Vagina (tissue), 2 donors: ENCODE results near the gene CD52.
A peak's percentile ranks its signal among the peaks of the same experiment; 100 is the strongest.

ENCODE experiments used
- POLR2A ChIP-seq, 2 donors: fragments of 450-650 bp; IDR thresholded peaks; one replicate each; pipeline ENCODE4 v1.6.1; 2017; ENCODE audit warnings: antibody characterized with exemption in 2 of 2, mild to moderate bottlenecking in 2 of 2, moderate library complexity in 2 of 2
- POLR2AphosphoS5 ChIP-seq, 2 donors: sonication (generic); formaldehyde crosslinking; IDR thresholded peaks; one replicate each; pipeline ENCODE4 v1.9.0; 2017; ENCODE audit warnings: antibody characterized with exemption in 2 of 2, mild to moderate bottlenecking in 2 of 2, low read depth in 1 of 2; ENCODE audit not compliant: insufficient read depth in 1 of 2
- TF ChIP-seq, protein P1 (sequence below), 3 experiments: fragments of 450-650 bp in 2 of 3; fragments of 200-600 bp in 1 of 3; sonication (generic) in 1 of 3; IDR thresholded peaks; one replicate each; pipeline ENCODE4 v1.5.1; 2017 to 2019; ENCODE audit warnings: antibody characterized with exemption in 3 of 3, mild to moderate bottlenecking in 2 of 3, moderate library complexity in 2 of 3

DNA sequence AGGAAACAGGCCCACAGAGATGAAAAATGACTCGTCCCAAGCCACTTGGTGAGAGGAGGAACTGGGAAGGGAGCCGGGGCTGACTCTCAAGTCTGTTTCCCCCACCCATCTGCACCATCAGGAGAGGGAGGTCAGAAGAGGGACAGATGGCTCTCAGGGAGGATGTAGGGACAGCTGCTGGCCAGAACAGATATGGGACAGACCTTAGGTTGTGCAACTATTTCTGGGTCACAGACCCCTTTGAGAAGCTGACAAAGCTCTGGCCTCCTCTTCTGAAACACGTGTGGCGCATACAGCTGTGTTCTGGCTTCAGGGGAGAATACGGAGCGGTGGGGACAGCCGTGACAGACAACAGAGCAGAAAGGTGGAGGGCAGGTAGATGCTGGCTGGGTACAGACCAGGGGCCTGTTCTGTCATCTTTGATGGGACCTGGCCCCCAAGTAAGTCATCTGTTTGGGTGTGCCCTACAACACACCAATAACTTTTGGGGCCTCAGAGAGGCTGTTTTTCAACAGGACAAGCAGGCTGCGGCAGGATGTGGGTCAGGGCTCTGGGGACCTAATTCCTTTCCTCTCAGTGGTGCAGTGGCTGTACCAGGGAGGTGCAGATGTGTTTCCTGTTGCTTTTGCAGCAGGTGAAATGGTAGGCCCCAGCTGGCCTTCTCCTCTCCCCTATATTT lies 30.6 kb upstream of the CD52 start:
- TF ChIP-seq, protein P1, sequence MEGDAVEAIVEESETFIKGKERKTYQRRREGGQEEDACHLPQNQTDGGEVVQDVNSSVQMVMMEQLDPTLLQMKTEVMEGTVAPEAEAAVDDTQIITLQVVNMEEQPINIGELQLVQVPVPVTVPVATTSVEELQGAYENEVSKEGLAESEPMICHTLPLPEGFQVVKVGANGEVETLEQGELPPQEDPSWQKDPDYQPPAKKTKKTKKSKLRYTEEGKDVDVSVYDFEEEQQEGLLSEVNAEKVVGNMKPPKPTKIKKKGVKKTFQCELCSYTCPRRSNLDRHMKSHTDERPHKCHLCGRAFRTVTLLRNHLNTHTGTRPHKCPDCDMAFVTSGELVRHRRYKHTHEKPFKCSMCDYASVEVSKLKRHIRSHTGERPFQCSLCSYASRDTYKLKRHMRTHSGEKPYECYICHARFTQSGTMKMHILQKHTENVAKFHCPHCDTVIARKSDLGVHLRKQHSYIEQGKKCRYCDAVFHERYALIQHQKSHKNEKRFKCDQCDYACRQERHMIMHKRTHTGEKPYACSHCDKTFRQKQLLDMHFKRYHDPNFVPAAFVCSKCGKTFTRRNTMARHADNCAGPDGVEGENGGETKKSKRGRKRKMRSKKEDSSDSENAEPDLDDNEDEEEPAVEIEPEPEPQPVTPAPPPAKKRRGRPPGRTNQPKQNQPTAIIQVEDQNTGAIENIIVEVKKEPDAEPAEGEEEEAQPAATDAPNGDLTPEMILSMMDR (IDR thresholded peaks at IDR 0.05) = no peak
- TF ChIP-seq POLR2A (IDR thresholded peaks at IDR 0.05) (no peak), POLR2AphosphoS5 (IDR thresholded peaks at IDR 0.05; ENCODE audit: insufficient read depth in 1 of 2, low read depth in 1 of 2) (peak in 1 of 2 donors; percentile 21)
